GM23248 (cell line): ENCODE measurements around the gene BRAF.

Experiments
- EZH2 ChIP-seq: fragments of 200-600 bp; sonication (generic); IDR thresholded peaks from 2 replicates; pipeline ENCODE4 v1.6.1; 2018; ENCODE audit warnings: antibody characterized with exemption, mild to moderate bottlenecking; ENCODE audit not compliant: insufficient read depth, poor library complexity, severe bottlenecking
- EZH2phosphoT487 ChIP-seq: fragments of 200-600 bp; sonication (generic); IDR thresholded peaks from 2 replicates; pipeline ENCODE4 v1.6.1; 2018; ENCODE audit warnings: antibody characterized with exemption, moderate library complexity, mild to moderate bottlenecking, low read depth; ENCODE audit not compliant: insufficient read depth

- TF ChIP-seq EZH2 (no peak), EZH2phosphoT487 (no peak)
Observed at GRCh38 chr7:140972344-140972743, 47.6 kb upstream of the BRAF start.
